Stimulated activated naive CD4-positive, alpha-beta T cell treated with Interleukin-2 at 50 U/mL for 16 hours (primary cell): ENCODE results near the gene HDAC5.
A peak's percentile ranks its signal among the peaks of the same experiment; 100 is the strongest.
"Not testable (repeated sequence)": the region's sequence is repeated elsewhere in the genome, so short reads cannot be mapped to it uniquely, and the experiment has no call there.

Experiments used
- DNase-seq: peaks from one replicate; lab custom pipeline; 2025; lab: John Stamatoyannopoulos, UW

Gene HDAC5

GRCh38 chr17:44111777-44112176, 11.7 kb downstream of the HDAC5 start:
- DNase-seq = no peak

DNA sequence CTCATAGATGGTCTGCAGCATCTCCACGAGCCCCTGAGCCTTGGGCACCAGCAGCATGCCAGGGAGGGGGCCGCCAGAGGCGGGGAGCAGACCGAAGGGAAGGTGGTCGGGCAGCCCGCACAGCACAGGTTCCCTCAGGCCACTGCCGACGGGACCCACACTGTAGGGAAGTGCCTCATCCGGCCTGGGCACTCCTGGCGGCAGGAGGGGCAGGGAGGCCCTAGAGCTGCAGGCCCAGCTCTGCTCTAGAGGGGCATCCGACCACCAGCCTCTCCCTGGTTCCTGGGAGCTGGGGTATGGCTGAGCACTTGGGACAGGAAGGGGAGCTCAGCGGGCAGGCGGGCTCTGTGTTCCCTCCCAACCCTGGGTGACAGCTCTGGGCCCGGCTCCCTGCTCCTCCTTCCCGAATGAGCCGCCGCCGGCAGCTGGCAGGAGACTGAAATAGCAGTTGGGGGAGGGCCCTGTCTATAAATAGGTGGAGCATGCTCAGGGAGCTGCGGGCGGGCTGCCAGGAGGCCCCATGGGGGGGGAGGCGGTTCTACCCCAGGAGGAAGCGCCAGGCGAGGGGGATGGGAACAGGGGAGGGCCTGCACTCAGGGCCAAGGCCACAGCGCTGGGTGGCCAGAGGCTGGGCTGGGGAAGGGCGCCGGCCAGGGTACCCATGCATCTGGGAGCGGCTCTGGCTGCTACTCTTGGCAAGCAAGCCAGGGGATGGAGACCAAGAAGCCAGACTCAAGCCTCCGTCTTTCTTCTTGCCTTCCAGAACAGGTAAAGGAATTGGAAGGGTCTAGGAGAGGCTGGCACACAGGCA, 12.4 kb downstream of the HDAC5 start:
- peak; percentile 8 for DNase-seq

- DNase-seq = no peak
These were observed 13.3 kb downstream of the HDAC5 start for GRCh38 chr17:44110011-44110686.

DNA sequence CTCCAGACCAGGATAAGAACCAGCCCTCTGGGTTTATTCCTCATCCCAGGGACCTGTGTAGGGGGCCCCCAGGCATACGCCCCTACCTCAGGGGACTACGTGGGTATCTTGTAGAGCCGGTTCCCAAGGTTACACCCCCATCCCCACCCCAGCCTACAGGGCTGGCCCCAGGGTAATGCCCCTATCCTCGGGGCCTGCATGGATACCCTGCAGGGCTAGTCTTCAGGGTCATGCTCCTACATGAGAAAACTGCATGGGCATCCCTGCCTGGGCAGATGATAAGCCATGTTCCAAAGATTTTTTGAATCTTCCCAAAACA, 14.2 kb downstream of the HDAC5 start:
- no peak for DNase-seq

GRCh38 chr17:44108440-44109311, 14.8 kb downstream of the HDAC5 start:
- DNase-seq = no peak

DNA sequence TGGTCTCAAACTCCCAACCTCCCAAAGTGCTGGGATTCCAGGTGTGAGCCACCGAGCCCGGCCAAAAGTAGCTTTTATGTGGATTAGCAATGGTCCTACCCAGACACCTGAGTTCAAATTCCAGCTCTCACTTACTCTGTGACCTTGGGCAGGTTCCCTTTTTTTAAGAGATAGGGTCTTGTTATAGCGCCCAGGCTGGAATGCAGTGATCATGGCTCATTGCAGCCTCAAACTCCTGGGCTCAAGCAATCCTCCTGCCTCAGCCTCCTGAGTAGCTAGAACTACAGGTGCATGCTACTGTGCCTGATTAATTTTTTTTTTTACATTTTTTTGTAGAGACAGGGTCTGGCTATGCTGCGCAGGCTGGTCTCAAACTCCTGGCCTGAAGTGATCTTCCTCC, 16.6 kb downstream of the HDAC5 start:
- DNase-seq = no peak

DNA sequence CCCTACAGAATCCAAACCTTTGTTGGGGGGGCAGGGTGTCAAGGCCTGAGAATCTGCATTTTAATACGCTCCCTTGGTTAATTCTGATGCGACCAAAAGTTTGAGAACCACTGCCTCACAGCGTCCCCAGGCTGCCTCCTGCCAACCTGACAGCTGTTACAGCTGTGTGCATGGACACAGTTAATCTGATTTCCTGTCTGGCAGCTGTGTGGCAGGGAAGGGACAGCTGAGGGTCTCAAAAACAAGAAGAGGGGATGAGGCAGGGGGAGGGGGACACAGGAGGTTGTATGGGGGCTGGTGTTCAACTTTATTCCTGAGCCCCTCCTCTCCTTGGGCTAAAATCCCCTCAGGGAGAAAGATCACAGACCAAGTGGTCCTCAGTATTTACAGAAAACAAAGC, 17.5 kb downstream of the HDAC5 start:
- no peak for DNase-seq

- no peak for DNase-seq
These were observed 18.0 kb downstream of the HDAC5 start for GRCh38 chr17:44105483-44105882.

DNA sequence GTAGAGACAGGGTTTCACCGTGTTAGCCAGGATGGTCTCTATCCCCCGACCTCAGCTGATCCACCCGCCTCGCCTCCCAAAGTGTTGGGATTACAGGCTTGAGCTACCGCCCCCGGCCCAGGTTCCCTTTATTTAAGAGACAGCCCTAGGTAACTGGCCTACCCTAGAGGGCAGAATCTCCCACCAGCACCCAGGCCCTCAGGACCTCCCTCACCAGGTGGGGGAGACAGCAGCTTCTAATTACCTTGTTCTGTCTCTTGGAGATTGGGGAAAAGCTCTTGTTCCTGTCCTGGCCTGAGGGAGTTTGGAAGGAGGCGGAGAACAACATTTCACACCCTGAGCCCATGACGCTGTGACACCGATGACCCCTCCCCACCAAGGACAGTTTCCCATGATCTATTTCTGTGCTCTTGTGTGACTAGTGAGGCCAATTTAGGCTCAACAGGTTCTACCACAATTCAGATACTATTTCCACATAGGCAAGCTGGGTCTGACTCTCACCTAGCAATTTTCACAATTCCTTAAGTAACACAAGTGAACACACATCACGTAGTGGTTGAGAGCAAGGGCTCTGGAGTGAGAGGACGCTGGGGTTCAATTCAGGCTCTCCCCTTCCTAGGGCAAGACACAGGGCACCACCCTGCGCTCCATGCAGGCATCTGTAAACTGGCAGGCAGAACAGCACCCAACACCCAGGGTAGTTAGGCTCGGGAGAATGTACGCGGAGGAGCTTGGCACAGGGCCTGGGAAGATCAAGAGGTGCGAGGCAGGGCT, 20.4 kb downstream of the HDAC5 start:
- DNase-seq = no peak

DNA sequence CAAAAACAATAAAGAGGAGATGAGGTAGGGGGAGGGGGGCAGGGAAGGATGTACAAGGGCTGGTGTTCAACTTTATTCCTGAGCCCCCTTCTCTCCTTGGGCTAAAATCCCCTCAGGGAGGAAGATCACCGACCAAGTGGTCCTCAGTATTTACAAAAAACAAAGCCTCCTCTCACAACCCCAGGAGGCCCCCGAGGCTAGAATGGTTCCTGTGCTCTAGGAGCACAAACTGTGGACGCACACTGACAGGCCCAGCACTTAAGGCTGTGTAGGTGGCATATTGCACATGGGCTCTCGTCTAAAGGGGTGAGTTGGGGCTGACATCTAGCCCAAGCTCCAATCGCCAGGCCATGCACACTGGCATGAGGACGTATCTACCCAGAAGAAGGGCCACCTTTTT, 21.6 kb downstream of the HDAC5 start:
- DNase-seq = not testable (repeated sequence)

GRCh38 chr17:44097110-44097958, 26.1 kb downstream of the HDAC5 start:
- no peak for DNase-seq

DNA sequence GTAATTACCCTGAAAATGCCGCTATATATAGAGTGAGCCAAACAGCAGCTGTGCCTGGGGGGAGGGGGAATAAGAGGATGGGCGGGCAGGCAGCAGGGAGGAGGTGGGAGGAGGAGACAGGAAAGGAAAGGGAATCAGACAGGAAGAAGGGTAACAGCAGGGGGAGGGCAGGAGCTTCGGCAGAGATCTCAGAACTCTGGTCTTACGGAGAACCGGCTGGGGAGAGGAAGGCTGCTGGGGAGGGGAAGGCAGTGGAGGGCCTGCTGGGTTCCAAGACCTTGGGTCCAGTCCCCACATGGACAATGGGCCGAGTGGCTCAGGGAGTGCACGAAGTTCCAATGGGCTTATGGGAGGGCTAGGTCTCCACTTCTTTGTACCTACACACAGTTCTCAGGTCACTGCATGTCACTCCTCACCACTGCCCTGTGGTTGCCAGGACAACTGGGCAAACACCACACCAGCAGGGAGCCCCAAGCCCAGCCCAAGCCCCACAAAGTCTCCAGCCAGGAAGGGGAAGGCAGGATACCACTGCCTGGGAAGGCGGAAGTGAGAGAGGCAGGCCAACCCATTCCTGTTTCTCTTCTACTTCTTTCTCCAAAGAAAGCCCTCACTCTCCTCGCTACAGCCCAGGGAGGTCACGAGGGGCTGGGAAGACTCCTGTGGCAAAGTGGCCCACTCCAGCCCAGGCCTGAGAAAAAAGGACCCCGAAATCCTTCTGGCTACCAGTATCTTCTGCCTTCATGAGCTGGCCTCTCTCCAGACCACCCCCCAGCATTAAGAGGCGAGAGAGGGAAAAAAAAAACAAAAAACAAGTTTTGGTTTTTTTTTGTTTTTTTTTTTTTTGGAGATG, 27.6 kb downstream of the HDAC5 start:
- no peak for DNase-seq

DNA sequence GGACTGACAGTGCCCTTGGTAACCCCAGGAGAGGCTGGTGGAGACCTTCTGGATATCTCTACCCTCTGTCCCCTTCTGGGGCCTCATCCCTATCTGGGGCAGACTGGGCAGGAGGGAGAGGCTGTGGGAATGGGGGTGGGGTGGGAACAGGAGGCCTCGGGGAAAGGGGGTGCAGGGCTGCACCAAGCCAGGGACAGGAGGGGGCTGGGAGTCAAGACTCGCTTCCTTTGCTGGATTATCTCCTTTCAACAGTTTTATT, 28.1 kb downstream of the HDAC5 start:
- DNase-seq = no peak

DNA sequence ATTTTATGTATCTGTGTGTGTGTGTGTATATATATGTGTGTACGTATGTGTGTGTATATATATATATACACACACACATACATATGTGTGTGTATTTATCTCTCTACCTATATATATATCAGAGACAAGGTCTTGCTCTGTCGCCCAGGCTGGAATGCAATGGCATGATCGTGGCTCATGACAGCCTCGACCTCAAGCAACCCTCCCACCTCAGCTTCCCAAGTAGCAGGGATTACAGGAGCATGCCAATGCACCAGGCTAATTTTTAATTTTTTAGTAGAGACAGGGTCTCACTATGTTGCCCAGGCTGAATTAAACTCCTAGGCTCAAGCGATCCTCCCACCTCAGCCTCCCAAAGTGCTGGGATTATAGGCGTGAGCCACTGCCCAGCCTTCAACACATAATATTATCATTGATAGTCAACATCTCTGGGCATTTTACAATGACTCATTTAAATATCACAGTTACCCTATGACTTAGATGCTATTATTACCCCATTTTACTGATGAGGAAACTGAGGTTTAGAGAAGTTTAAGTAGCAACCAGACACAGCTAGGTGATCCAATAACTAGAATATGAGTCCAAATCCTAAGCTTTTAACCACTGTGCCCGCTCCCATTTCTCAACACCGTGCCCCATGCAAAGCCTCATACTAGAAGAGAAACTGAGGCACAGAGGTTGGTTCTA, 28.6 kb downstream of the HDAC5 start:
- no peak for DNase-seq

- DNase-seq = no peak
These were observed 30.1 kb downstream of the HDAC5 start for GRCh38 chr17:44093231-44093900.

- DNase-seq = no peak
These were observed 31.4 kb downstream of the HDAC5 start for GRCh38 chr17:44092051-44092450.

DNA sequence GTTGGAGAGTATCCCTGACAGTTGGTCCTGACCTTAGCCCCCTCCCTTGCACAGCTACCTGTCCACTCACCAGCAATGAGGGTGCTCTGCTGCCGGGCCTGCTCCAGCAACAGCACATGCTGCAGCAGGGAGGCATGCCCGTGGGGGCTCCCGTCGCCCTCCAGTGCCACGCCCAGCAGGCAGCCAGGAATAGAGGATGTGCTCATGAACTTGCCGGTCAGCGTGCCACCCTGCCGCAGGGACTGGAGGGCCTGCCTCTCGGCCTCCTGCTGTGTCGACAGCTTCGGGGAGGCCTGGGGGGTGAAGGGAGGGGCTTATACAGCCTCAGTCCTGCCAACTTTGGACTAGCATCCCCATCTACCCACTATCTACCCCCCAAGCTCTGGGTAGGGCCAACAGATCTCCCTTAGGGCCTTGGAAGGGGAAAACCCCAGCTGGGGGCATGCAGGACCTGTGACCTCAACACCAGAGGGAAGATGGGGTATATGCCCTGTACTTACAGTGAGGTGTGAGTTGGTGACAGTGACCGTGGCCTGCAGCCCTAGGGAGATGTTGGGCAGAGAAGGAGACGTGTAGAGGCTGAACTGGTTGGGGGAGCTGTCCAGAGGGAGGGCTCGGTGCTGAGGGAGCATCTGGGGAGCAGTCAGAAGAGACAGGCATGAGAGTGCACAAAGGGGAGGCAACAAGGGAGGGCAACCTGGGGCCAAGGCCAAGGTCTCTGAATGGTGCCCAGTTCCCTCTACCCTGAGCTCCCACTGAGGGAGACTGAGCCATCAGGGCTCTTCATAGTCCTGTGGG, 32.0 kb downstream of the HDAC5 start:
- no peak for DNase-seq

GRCh38 chr17:44088254-44088653, 35.2 kb downstream of the HDAC5 start:
- no peak for DNase-seq
